Stimulated activated CD8-positive, alpha-beta memory T cell treated with anti-CD3 and anti-CD28 coated beads, Interleukin-7, amount 100 ng/mL, for 48 hours (primary cell): ENCODE results near the gene SLC34A3.
"Not testable (repeated sequence)": the region's sequence is repeated elsewhere in the genome, so short reads cannot be mapped to it uniquely, and the experiment has no call there.

Experiments used
- DNase-seq, 2 donors: peaks; one replicate each; pipeline ENCODE4 v3.0.0-alpha.2; 2020; ENCODE audit warnings: low read depth in 1 of 2; ENCODE audit errors: extremely low read depth in 1 of 2

SLC34A3 gene

GRCh38 chr9:137228968-137229896, 1.5 kb upstream of the SLC34A3 start:
- no peak for DNase-seq

DNA sequence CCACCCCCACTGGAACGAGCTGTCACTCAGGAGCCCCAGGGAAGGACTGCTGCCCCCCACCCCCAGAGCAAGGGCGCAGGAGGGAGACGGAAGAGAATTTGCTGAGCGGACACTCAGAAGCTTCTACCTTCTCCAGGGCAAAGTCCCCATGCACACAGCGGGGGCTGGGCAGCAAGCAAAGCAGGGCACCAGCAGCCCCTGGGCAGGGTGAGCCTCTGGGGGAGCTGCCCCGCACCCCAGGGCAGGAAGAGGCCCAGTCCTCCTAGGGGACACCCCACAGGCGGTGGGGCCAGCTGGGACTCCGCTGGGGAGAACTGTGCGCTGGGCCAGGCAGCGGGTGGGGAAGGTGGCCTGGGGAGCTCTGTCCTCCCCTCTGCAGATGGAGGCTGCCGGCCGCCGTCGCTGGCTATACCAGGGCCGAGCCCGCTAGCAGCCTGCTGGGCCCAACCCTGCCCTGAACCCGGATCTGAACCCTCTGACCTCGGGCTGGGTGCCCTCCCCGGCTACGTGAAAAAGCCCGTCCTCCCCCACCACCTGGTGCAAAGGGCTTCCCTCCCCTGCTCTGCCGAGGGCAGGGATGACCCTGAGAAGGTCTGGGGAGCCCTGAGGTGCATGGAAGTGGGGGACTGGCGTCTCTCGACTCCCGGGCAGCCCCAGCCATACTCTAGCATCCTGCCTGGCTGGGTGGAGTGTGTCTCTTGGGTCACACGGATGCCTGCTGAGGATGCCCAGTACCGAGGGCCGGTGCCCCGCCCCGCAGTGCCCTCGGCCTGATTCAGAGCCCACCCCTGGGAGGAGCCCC, 597 bp upstream of the SLC34A3 start:
- DNase-seq: no peak

DNA sequence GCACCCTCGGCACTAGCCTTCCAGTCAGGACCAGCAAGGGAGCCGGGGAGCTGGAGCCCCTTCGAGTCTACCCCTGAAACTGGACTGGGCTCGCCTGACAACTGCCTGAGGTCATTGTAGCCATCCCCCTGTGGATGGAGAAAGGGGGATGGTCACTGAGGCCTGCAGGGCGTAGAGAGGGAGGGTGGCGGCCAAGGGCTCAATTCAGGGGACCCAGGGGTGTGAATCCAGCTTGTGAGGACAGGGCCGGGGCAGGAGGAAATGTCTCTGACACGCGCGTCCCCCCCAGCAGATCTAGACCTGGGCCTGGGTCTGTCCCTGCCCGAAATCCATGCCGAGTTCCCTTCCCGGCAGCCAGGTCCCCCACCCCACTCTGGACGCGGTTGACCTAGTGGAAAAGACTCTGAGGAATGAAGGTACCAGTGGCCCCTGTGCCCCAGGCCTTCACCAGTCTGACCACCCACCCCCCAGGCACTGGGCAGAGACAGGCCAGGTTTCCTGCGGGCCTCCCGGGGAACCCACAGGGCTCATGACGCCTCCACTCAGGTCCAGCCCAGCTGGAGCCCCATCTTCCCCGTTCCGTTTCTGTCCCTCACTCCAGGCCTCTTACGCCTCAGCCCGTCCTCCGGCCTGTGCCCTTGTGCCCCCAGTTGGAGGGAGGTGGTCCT, 805 bp downstream of the SLC34A3 start:
- no peak for DNase-seq

- DNase-seq: no peak
Measured at GRCh38 chr9:137232101-137232500, 1.4 kb downstream of the SLC34A3 start.

DNA sequence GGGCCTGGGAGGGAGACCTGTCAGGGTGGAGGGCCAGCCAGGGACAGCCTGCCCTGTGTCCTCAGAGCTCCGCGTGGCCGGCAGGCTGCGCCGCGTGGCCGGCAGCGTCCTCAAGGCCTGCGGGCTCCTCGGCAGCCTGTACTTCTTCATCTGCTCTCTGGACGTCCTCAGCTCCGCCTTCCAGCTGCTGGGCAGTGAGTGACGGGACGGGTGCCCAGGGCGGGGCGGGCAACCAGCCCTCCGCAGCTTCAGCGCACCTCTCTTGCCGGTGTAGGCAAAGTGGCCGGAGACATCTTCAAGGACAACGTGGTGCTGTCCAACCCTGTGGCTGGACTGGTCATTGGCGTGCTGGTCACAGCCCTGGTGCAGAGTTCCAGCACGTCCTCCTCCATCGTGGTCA, 1.8 kb downstream of the SLC34A3 start:
- no peak for DNase-seq

GRCh38 chr9:137233143-137233980, 2.7 kb downstream of the SLC34A3 start:
- DNase-seq: no peak

DNA sequence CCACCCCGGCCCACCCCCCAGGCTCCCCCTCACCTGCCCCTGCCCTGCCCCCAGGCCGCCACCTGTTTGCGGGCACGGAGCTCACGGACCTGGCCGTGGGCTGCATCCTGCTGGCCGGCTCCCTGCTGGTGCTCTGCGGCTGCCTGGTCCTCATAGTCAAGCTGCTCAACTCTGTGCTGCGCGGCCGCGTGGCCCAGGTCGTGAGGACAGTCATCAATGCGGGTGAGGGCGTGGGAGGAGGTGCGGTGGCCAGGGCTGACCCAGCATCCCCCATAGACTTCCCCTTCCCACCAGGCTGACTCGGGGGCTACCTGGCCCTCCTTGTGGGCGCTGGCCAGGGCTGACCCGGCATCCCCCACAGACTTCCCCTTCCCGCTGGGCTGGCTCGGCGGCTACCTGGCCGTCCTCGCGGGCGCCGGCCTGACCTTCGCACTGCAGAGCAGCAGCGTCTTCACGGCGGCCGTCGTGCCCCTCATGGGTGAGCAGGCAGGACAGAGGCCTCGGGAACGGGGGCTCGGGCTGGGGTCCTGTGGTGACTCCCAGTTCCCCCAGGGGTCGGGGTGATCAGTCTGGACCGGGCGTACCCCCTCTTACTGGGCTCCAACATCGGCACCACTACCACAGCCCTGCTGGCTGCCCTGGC, 3.5 kb downstream of the SLC34A3 start:
- DNase-seq: no peak

DNA sequence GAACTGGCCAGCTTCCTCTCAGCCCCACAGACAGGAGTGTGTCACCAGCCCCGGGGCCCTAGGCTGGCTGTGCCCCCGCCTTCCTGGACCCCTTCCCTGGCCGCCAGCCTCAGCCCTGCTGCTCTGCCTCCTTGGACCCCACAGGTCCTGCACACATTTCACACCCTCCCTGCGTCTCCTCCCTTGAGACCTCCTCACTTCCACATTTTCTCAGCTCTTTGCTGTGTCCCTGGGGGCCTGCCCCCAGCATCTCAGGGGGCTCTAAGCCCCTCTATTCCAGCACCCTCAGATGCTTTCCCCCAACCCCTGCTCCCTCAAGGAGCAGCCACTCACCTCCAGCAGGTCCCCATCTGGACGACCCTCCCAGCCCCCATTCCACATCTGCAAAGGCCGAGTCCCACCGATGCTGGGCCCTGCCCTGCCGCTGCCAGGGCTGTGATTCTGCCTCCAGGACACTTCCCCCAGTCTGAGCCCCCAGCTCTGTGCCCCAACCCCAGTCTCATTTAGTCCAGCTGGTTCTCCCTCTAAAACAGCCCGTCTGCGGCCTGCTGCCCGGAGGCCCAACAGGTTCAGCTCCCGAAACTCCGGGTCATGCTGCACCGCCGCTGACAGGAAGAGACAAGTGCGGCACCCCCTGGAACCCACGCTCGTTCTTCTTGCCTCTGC, 4.2 kb downstream of the SLC34A3 start:
- no peak for DNase-seq

- DNase-seq: no peak
Measured at GRCh38 chr9:137235424-137236237, 4.9 kb downstream of the SLC34A3 start.

DNA sequence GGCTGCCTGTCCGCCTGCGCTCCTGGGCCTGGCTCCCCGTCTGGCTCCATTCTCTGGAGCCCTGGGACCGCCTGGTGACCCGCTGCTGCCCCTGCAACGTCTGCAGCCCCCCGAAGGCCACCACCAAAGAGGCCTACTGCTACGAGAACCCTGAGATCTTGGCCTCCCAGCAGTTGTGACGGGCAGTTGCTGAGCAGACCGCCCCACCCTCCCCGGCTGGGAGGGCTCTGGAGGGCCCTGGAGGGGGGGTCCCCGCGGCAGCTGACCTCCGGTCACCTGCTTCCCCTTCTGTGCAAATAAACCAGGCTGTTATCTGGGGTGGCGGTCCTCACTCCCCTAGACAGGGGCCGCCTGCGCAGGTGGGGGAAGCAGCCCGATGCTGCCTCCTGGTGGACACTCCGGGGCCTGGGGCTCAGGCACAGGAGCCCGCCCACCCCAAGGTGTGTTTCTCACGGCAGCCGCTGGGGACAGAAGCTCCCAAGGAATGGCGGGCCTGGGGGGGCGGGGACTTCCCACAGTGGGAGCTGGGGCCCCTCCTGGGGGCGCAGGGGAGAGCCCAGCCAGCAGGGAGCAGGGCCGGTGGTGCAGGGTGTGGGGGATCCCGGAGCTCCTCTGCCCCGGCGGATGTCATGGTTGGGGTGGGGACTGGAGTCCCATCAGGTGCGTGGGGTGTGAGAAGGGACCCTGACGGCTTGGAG, 5.7 kb downstream of the SLC34A3 start:
- peak; percentile 83 to 89 for DNase-seq

- no peak for DNase-seq
Measured at GRCh38 chr9:137236936-137237421, 6.3 kb downstream of the SLC34A3 start.

DNA sequence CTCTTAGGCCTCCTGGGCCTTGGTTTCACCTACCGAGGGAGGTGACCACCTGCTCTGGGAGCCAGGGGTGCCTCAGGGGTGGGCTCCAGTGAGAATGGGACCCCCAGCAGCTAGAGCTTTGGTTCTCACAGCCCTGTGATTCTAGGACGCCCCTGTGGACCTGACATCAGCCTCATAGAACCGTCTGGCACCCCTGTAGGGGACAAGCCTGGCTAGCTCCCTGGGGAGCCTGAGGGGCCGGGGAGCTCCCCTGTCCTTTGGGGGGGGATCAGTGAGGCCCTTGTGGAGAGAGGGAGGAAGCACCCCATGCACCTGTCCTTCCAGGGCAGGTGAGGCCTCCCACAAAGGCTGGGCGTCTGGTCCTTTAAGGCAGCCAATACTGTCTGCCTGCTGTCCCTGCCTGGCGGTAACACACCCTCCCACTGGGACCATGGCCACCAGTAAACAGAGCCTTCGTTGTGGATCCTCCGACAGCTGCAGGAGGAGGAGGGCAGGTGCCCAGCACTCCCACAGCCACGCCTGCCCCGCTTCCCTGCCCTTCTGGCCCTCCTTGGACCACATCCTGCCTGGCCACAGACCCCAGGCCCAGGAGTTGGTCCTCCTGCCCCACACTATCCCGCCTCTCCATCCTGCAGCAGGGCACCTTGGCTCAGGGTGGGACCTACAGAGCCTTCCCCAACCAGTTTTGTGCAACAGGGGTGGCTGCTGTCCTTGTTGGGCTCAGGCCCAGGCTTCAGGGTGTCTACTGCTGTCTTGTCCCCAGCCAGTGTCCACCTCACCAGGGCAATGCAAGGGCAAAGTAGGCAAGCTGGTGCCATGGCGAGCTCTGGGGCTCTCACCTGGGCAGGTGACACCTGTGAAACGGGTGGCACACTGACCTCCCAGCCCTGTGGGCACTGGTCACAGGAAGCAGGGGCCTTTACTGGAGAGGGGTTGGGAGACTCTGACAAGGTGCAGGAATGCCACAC, 7.3 kb downstream of the SLC34A3 start:
- DNase-seq: no peak

GRCh38 chr9:137239541-137240200, 9.0 kb downstream of the SLC34A3 start:
- DNase-seq: not testable (repeated sequence)

- DNase-seq: peak; percentile 46 to 59
Measured at GRCh38 chr9:137240318-137240840, 9.7 kb downstream of the SLC34A3 start.

GRCh38 chr9:137240841-137241489, 10.3 kb downstream of the SLC34A3 start, which contains the start of gene TUBB4B:
TSS of gene TUBB4B (plus strand) at chr9:137241287. CDS start at chr9:137241361, 74 bp downstream.
- DNase-seq: peak; percentile 96 to 98
